HG03135 (cell line): Measurements from ENCODE around the gene PFDN1.
A peak's percentile ranks its signal among the peaks of the same experiment; 100 is the strongest.

Source experiments
- ATAC-seq: cut with Tn5 transposase; IDR thresholded peaks from one replicate; pipeline ENCODE4 v1.9.1; 2021; ENCODE audit warnings: mild to moderate bottlenecking, moderate library complexity; ENCODE audit not compliant: unreplicated experiment

PFDN1 gene

DNA sequence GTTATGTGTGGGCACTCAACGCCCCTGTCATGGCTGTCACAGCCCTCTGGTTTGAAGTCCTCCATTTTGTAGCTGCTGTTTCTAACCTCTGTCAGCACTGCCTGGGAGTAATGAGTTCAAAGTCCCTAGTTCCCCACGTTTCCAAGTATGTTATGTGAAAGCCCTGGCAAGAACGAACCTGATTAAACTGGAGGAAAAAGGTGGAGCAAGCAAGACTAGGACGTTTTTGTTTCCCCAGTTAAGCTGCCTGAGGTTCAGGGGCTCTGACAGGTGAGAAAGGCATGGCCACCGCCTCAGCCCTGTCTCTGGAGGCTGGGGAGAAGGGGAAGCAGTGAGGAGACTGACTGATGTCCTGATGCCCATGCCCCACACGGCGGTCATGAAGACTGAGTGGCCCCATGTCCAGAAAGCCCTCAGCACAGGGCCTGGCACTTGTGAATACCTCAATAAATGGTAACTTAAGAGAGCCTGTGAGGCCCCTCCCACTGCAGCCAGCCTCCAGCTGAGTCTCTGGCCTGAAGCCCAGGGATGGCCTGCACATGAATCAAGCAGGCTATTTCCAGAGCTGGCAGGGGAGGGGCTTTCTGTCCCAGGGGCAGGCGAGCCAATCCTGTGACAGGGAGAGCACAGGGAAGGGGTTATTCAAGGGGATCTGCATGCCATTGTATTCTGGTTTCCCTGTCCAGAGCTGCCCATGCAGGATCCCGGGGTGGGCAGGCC lies 61.8 kb downstream of the PFDN1 start:
- no peak for ATAC-seq

DNA sequence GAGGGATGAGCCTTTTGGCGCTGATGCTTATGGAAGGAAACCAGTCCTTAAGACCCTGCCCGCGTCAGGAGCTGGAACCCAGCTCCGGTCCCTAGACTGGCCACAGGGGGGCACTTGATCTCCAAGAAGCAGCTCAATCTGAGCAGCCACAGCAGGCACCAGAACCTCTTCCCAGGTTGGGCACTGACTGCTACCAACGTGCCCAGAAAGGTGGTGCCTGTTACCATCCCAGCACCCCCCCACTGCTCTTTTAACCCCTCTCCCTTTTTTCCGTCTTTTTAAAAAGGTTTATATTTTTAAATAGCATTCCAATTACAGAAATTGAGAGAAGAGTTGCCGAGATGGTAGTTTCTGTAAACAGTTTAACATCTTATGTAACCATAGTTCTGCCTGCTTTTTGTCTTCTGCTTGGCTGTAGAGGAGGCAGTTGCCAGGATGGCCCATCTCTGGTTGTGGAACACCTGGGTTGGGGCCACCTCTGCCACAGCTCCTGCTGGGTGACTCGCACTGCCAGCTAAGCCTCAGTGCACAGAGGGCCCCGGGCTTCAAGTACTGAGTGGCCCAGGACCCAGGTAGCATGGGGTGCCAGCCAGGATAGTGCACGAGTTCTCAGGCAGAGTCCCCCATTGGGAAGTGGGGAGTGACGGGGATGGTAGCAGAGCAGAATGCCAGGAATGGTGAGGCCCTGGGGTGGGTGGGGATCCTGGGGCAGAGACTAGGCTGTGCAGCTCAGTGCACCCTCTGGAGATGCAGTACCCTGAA lies 62.8 kb downstream of the PFDN1 start:
- peak; percentile 56 for ATAC-seq

DNA sequence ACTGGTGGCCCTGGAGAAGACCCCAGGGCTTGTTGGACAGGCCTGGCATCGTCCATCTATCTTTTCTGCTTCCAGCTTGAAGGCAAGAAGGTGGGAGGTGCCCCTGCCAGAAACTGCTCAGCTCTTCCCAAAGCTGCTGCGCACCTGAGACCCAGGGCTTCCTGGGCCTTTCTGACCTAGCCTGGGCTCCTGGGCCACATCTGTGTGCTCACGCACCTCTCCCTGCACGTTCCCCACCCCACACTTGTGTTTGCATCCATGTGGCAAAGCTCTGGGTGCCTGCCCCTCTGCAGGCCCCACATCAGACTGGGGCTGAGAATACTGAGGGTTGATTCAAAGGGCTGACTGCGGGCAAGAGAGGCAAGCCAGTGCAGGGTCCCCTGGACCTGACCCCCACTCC lies 63.4 kb downstream of the PFDN1 start:
- ATAC-seq: no peak

DNA sequence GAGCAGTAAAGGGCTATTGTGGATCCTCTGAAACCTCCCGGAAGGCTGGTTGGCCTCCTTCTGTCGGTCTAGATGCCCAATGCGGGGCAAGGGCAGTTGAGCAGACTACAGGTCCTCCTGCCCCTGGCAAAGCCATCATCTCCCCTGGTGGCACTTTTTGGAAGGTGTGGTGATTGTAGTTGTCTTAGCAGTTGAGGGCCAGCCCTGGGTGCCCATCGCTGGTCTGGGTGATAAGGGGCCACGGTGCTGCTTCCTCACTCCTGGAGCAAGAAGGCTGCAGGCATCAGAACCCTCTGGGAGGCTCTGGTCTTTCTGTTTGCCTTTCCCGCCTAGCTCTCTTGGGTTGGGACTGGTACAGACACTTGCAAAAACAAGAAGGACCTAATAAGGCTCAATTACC lies 64.1 kb downstream of the PFDN1 start:
- ATAC-seq: no peak

DNA sequence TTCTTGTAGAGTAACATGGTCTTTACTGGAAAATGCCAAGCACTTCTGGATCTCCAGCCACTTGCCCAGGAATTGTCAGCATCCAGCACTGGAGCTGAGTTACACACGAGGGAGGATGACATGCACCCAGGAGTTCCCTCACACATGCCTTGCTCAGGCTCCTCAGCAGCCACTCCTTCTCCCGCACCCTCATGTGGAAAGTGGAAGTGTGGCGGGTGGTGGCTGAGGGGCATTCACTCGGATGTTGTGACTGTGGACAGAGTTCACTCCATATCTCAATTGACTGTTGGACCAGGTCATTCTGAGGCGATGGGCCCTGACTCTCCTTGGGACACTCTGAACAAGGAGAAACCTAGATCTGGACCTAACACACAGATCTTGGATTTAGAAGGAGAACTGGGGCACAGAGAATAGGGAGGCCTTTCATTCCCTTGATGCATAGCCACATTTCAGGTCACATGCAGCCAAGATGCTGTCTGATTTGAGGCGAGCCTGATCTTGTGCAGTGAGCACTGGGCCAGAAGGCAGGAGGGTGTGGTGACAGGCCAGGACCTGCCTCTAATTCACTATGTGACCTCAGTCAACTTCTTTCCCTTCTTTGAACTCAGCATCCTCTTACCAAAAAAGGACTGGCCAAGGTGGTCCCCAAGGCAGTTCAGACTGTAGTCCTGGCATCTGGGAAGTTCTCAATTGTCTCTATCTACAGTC lies 65.9 kb downstream of the PFDN1 start:
- no peak for ATAC-seq

DNA sequence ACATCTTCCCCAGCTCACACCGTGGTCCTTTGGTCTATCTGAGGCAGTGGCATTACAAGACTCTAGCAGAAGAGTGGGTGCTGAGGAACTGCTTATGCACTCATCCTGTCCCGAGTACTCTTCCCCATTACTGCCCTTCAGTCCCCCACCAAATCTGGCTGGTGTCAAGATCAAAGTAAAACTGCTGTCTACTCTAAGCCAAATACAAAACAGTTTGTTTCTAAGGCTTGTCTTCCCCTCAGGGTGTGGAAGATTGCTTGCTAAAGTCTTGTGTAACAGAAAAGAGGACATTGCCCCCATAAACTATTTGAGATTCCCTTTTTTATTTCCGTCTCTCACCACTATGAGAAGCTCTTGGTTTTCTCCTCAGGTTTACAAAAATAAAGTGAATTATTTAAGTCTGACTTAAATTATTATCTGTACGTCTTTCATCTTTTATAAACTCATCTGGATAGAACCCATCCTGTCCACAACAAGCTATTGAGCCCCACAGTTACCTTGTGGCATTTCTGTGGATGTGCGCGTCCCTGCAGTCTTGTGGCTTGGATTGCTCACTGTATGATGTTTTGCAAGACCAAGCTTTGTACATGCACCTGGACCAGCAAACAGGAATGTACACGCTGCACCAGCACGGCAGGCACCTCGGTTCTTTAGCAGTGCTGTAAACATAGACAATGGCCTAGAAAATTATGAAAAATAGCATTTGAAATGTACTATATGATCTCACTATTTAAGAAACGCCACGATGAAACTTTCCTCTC lies 66.9 kb downstream of the PFDN1 start:
- no peak for ATAC-seq

DNA sequence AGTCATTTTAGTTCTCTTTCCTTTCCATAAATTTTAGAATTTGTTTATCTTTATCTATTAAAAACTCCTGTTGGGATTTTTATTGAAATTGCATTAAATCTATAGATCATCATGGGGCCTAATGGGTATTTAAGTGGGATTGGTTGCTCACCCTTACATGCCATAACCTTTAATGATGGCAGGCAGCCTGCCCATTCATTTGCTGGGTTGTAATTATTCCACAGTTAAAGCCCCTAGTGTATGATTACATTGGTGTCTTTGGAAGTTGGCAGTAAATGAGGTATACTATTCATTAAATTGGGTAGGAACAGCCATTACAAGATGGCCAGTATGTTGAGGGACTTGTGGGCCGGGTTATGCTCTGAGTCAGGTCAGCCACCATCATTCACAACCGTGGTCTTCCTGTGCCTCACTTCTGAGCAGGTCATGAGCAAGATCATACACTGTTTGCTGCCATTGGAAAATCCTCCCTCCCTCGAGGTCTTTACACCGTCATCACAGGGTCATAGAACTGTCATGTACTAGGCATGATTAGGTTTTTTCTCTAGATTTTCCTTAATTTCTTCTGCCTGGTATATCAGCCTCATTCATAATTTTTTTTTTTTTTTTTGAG lies 68.4 kb downstream of the PFDN1 start:
- no peak for ATAC-seq

DNA sequence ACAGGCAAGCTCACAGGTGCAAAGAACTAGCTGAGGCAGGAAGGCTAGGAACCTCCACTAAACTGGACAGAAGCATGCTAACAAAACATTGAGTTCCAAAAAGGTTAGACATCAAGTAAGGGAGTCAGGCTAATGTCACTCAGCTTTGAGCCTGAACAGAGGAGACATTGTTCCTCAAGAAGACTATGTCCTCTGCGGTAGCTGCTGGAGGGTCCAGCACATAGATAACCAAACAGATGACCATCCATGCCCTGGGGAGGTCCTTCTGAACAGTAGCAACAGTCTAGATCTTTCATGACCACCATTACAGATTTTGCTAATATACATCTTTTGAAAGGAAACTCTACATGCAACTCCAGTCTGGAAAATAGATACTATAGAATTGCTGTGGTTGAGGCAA lies 70.2 kb downstream of the PFDN1 start:
- no peak for ATAC-seq

DNA sequence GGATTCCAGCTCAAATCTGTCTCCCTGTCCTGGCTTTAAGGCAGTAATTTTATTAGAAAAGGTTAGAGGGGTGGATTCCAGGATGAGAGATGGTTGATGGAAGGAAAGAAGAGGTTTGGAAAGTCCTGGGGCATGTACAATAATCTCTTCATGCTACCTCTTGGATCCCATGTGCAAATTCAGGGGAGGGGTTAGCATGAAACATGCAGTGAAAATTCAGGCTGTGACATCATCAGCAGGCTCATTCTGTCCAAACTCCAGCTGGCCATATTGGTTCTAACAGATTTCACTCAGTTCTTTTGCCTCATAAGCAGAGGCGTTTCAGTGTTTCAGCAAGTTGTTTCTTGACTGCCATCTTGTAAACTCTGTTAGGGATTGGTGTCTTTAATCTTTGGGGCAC lies 72.5 kb downstream of the PFDN1 start:
- ATAC-seq: no peak

DNA sequence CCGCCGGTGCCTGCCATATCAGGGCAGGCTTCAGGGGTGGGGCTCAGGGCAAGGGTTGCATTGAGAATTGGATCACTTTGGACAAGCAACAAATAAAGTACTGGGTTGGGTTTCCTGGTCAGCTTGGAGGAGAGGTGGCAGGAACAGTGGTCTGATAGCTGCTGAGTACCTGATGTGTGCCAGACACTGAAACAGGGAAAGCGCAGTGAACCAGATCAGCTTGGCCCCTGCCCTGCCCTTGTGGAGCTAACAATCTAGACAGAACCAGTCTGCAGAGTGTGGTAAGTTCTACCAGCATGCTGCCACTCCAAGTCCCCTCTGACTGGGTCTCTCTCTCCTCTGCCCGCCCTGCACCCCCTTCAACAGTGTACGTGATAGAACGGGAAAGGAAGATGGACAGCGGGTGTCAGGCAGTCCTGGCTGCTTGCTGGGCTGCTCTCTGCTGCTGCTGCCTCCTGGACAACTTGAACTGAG lies 74.5 kb downstream of the PFDN1 start:
- no peak for ATAC-seq

DNA sequence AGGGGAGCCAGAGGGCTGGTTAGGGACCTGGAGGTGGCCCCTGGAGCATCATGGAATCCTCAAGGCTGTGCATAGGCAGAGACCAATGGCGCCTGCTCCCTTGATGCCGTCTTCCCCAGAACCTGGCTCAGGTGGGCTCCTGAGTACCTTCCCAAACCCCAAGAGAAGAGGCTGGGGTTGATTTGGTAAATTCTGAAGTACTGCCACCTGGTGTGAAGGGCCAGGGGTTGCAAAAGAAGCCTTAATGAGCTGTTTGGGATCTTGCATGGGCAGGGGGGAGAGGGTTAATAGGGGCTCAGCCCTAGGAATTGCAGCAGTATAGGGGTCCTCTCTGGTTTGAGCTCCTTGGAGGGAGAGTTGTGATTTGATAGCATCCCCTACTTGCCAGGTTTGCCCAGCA lies 75.9 kb downstream of the PFDN1 start:
- ATAC-seq: no peak

DNA sequence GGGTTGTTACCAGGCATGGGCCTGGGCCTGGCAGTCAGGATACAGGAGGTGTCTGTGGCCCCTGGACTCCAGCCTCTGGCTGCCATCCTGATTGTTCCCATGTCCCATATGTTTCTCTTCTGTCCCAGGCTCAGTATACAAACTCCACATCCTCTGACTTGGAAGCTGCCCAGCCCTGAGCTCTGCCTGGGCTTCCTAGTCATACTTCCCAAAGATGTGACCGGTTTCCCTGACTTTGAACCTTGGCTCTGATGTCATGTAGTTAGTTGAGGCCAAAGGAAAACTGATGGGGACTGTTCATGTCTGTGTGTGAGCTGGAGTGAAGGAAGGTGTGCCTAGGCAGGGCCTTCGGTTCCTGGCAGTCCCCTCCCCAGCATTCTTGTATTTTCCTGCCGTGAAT lies 77.5 kb downstream of the PFDN1 start:
- no peak for ATAC-seq

DNA sequence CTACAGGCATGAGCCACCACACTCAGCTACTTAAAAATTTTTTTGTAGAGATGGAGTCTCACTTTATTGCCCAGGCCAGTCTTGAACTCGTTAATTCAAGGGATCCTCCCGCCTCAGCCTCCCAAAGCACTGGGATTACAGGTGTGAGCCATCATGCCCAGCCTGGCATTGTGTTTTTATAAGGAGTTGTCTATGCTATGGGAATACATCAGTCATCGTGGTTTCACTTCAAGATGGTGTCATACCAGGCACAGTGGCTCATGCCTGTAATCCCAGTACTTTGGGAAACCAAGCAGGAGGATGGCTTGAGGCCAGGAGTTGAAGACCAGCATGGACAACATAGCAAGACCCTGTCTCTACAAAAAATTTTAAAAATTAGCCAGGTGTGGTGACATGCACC lies 78.2 kb downstream of the PFDN1 start:
- no peak for ATAC-seq

DNA sequence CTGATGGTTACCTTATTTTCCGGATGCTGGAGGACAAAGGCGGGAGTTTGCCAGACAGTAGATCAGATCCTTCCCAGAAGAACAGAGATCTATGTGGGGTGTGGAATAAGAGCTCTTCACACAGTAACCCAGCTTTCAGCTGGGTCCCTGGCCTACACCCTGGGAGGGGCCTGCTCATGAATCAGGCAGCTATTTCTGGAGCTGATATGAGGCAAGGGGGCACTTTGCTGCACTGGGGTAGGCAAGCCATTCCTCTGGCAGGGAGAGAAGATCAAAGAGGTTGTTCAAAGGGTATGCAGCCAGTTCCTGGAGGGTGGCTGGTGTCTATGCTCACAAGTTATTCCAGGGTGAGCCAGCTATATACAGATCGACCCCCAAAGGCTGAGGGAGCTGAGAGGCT lies 79.3 kb downstream of the PFDN1 start:
- no peak for ATAC-seq

DNA sequence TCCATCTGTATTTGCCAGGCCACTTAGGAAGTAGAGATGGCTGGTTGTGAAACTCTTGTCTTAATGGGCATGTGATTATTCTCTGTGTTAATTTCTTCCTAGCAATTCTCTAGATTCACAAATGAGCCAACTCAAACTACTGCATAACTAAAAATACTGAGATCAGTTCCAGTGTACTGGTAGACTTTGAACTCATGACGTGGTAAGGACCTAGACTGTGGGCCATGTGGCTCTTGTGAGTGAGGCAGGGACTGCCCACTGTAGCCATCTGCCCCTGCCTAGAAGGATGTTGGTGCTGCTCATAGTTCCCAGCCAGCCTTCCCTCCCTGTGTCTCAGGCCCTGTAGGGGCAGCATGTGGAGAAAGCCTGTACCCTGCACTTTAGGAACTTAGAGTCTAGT lies 80.5 kb downstream of the PFDN1 start:
- no peak for ATAC-seq

DNA sequence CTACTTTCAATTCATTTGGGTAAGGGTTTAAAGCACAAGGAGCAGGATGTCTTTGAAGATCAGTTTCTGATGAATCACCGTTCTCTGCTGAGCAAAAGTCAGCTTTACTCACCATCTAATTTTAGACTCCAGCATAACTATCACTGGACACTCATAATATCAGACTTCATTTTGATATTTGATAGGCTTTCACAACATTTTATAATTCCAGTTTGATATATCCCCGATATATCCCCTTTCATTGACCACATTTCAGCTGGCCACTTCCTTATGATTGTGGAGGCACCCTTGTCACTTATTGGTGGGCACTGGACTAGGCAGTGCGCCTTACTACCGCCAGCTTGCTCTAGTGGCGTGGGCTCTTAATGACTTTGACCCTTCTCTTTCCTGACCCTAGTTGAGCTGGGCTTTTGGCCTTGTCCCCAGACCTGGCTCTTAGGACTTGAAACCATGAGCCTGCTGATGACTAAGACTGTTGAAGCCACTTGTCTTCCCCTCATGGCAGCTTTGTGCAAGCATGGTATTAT lies 81.1 kb downstream of the PFDN1 start:
- no peak for ATAC-seq

DNA sequence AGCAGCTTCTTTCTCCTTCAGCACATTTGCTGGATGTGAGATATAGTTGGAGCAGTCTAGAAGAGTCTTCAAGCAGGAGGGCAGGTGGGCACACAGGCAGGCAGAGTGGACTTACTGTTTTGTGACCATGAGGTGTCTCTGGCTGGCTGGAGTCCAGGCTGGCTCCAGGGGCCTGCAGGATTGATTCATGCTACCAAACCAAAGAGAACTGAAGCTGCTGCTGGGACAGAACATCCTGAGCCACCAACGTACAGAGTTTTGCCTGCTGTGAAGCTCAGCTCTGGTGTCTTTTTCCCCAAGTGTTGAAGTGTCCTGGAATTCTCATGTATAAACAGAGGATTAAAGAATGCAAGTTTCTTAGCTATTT lies 82.2 kb downstream of the PFDN1 start:
- no peak for ATAC-seq

DNA sequence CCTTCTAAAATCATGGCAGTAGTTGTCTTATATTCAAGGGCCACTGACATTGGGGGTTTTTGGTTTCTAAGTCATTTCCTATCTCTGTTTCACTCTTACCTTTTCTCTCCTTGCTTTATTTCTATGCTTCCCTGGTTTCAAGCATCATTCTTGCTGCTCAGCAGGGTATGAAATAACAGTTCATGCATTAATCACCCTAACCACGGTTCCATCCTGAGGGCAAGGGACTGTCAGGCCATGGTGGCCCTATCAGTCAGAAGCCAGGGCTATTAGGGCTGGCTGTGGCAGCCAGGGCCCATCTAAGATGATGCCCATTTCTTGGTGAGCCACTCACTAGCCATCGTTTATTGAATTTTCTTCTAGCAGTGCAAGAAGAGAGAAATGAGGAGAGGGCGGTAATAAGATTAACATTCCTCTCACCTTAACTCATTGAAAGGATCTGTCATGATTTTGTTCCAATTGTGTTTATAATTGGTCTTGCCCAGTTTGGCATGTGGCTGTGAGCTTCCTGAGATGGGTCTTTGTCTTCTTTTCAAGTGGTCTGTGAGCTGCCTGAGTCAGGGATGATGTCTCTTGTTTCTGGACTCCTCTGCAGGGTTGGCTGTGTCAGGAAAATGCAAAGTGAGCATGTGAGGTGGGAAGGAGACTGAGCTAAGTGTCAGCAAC lies 82.7 kb downstream of the PFDN1 start:
- no peak for ATAC-seq

DNA sequence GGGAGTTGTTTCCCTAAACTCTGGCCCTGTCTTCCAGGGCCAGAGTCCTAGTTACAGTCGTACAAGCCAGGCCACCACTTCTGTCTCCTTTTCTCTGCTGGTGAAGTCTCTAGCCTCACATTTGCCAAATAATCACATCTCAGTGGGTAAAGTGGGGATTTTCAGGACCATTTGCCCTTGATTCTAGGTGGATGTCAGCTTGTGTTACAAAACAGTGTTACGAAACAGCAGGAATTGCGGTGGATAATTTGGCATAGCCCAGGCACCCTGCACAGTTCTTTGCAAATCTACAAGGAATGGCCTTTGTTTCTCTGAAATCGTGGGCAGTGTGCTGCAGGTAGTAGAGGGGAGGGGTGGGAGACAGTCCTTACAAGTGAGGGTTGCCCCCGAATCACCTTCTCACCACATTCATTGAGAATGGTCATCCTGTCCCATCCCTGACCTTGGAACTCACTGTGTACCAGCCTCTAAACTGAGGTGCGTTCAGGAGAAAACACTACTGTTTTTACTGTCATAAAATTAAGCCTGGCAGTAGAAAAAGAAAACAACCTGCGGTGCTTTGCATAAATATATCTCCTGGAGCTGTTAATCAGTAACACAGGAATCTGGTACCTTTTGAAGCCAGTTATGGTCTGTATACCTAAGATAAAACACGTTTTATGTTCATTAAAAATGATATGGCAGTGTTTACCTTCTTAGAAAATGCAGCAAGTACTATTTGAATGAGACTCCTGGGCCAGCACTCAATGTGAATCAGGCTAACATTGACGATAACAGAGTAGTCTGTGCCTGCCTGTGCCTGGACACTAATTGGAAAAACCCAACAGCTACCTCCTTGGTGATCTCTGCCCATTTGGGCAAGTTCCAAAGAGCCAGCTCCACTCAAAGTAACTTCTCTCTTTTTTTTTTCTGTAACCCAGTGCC lies 83.6 kb downstream of the PFDN1 start:
- ATAC-seq: no peak
